DND-41 (cell line): Measurements from ENCODE around the gene TMCO4.

Experiments used
- CTCF ChIP-seq: IDR thresholded peaks from 2 replicates; pipeline ENCODE4 v1.5.1; 2012; ENCODE audit warnings: borderline replicate concordance, low read length, moderate library complexity, mild to moderate bottlenecking; ENCODE audit not compliant: poor library complexity, severe bottlenecking; ENCODE audit errors: extremely low read depth
- EZH2 ChIP-seq: IDR thresholded peaks from 3 replicates; pipeline ENCODE4 v1.6.1; 2012; ENCODE audit warnings: borderline replicate concordance, low read depth, mild to moderate bottlenecking, moderate library complexity, low read length, inconsistent platforms; ENCODE audit not compliant: severe bottlenecking

GRCh38 chr1:19768353-19769210 is 31.1 kb downstream of the TMCO4 start:
- TF ChIP-seq CTCF (no peak), EZH2 (no peak)
